Astrocyte of the spinal cord (primary cell): ENCODE results near the gene GRID2.
A peak's percentile ranks its signal among the peaks of the same experiment; 100 is the strongest.

Experiments
- DNase-seq: peaks from one replicate; pipeline ENCODE4 v3.0.0; 2011; ENCODE audit warnings: low read depth, low spot score
- H3K4me3 ChIP-seq: 2 replicates; pipeline ENCODE4 v1.5.1; 2011; ENCODE audit warnings: low read depth, mild to moderate bottlenecking, low read length, moderate library complexity
- in situ Hi-C: cut with HindIII; loops from 2 replicates; pipeline ENCODE4 v1.10.0; 2017; ENCODE audit warnings: low sequenced_read_pairs
- TF ChIP-seq, protein P1 (sequence below): IDR thresholded peaks from 2 replicates; pipeline ENCODE4 v1.5.1; 2012; ENCODE audit warnings: low read depth, mild to moderate bottlenecking, low read length, inconsistent platforms

The GRID2 gene

DNA sequence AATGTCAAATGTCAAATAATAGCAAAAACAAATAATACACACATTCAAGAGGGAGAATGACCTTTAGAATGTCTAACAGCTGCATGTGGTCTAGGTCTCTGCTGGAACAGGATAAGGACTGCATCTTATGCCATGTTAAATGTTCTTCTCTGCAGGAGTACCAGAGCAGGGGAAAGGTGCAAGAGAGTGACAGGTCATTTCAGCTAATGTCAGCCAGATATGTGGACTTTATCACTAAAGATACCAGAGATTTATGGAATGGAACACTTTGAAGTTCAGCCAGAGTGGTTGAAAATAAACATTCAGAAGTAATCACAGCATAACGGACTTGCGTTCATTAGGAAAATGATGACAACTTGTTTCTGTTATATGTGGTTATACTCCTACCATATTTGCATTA, 24.3 kb downstream of the GRID2 start:
- in situ Hi-C loops: no loop called here
- H3K4me3 ChIP-seq: no peak overlapping the region
- TF ChIP-seq, protein P1, sequence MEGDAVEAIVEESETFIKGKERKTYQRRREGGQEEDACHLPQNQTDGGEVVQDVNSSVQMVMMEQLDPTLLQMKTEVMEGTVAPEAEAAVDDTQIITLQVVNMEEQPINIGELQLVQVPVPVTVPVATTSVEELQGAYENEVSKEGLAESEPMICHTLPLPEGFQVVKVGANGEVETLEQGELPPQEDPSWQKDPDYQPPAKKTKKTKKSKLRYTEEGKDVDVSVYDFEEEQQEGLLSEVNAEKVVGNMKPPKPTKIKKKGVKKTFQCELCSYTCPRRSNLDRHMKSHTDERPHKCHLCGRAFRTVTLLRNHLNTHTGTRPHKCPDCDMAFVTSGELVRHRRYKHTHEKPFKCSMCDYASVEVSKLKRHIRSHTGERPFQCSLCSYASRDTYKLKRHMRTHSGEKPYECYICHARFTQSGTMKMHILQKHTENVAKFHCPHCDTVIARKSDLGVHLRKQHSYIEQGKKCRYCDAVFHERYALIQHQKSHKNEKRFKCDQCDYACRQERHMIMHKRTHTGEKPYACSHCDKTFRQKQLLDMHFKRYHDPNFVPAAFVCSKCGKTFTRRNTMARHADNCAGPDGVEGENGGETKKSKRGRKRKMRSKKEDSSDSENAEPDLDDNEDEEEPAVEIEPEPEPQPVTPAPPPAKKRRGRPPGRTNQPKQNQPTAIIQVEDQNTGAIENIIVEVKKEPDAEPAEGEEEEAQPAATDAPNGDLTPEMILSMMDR: no peak
- no peak for DNase-seq

DNA sequence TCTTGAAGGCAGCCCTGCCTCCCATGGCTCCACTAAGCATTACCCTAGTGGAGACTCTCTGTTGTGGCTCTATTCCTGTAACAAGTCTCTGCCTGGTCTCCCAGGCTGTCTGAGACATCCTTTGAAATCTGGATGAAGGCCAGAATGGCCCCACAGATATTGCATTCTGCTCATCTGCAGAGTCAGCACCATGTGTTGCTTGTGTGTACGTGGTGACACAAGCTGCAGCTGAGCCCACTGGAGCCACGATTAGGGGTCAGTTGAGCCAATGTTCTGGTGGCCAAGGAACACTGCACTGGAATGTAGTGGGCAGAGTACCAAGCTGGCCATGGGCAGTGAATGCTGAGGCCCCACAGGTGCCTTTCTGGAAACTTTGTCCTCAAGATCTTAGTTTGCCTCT, 29.2 kb downstream of the GRID2 start:
- TF ChIP-seq, protein P1: no peak
- no peak overlapping the region for H3K4me3 ChIP-seq
- DNase-seq: no peak
- in situ Hi-C loops: no loop called here

GRCh38 chr4:92334716-92335350, 31.1 kb downstream of the GRID2 start:
- peak; percentile 67 for DNase-seq
- TF ChIP-seq, protein P1: no peak
- no peak overlapping the region for H3K4me3 ChIP-seq
- in situ Hi-C loops: no loop called here

GRCh38 chr4:92339676-92340075, 35.9 kb downstream of the GRID2 start:
- DNase-seq: no peak
- in situ Hi-C loops: no loop called here
- TF ChIP-seq, protein P1: no peak

GRCh38 chr4:92344216-92344615, 40.5 kb downstream of the GRID2 start:
- H3K4me3 ChIP-seq: no peak overlapping the region
- in situ Hi-C loops: no loop called here
- TF ChIP-seq, protein P1: no peak
- no peak for DNase-seq

More at GRCh38 chr4:92339676-92340075, 35.9 kb downstream of the GRID2 start:
- no peak overlapping the region for H3K4me3 ChIP-seq

- no peak for DNase-seq
- TF ChIP-seq, protein P1: no peak
- H3K4me3 ChIP-seq: no peak overlapping the region
- in situ Hi-C loops: no loop called here
Observed at GRCh38 chr4:92346289-92346688, 42.5 kb downstream of the GRID2 start.
